Measurements from ENCODE around the gene VWC2L. TPM values are rescaled to one million over a fixed set of nuclear protein-coding genes. Genes with fewer than 3 reads are reported as not detected.

Gene VWC2L
- total RNA-seq, 2 experiments from 2014 or later = not detected

GRCh38 chr2:214550786-214551185, 139.9 kb downstream of the VWC2L start:
- no peaks in the 10 kb centered on the region for H3K36me3 Mint-ChIP-seq (ENCODE audit: low read depth)
- H3K4me1 Mint-ChIP-seq (ENCODE audit: low read depth) = no peaks in the 10 kb centered on the region
- H3K4me3 Mint-ChIP-seq = no peak overlapping the region
- peaks cover 2% of the 10 kb centered on the region for H3K27me3 Mint-ChIP-seq (ENCODE audit: low read depth)
- CTCF ChIA-PET = no interaction called here
- no peak for DNase-seq
- no peak overlapping the region for H3K27ac Mint-ChIP-seq
- intact Hi-C loops (cut with micrococcal nuclease) = no loop called here
- H3K9me3 Mint-ChIP-seq = no peaks in the 10 kb centered on the region

- H3K27me3 Mint-ChIP-seq (ENCODE audit: low read depth) = peaks cover 7% of the 10 kb centered on the region
- H3K9me3 Mint-ChIP-seq = no peaks in the 10 kb centered on the region
- no peaks in the 10 kb centered on the region for H3K36me3 Mint-ChIP-seq (ENCODE audit: low read depth)
- CTCF ChIA-PET = interaction anchor here (0.5 kb wide), 1 partner anchor 249 kb away, joined by 3 read pairs; no protein-coding TSS in a partner anchor
- no peak overlapping the region for H3K27ac Mint-ChIP-seq
- no peaks in the 10 kb centered on the region for H3K4me1 Mint-ChIP-seq (ENCODE audit: low read depth)
- DNase-seq = no peak
- intact Hi-C loops (cut with micrococcal nuclease) = no loop called here
- H3K4me3 Mint-ChIP-seq = no peak overlapping the region
Measured at GRCh38 chr2:214557884-214558283, 147.0 kb downstream of the VWC2L start.

DNA sequence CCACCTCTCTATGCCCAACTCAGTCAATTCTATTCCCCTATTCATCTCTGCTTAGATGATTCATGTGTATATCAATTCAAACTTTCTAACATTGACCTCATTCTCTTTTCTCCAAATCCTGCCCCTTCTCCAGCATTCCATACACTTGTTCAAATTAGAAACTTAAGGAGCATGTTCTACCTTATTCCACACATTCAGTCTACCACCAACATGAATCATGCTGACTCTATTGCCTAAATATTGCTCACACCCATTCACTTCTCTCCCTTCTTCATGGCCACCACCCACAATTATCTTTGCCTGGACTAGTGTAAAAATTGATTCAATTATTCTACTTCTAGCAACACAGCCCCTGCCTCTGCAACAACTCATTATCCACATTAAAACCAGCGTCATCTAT, 147.5 kb downstream of the VWC2L start:
- Mint-ChIP-seq H3K9me3 (no peaks in the 10 kb centered on the region), H3K36me3 (ENCODE audit: low read depth) (no peaks in the 10 kb centered on the region), H3K4me1 (ENCODE audit: low read depth) (no peaks in the 10 kb centered on the region), H3K4me3 (no peak overlapping the region), H3K27ac (no peak overlapping the region), H3K27me3 (ENCODE audit: low read depth) (peaks cover 7% of the 10 kb centered on the region)
- DNase-seq = no peak
- CTCF ChIA-PET = interaction anchor here (0.5 kb wide), 1 partner anchor 248 kb away, joined by 3 read pairs; no protein-coding TSS in a partner anchor
- intact Hi-C loops (cut with micrococcal nuclease) = no loop called here

DNA sequence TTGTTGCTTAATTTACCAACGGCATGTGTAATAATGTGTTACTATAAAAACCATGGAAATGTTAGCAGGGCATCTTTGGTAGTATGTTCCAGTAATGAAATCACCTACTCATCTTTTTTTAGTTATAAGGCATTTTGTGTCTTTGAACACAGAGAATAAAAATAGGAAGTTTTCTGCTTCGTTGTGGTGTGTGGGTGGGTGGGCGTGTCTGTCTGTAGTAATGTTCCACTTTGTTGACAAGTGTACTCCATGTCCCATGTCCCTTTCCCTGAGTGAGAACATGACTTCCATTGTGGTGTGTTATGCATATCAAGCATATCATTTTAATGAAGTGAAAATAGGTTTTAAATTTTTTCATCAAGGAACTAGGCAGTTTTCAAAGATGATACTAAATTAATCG, 149.3 kb downstream of the VWC2L start:
- H3K27me3 Mint-ChIP-seq (ENCODE audit: low read depth) = peaks cover 5% of the 10 kb centered on the region
- no peak for DNase-seq
- no peak overlapping the region for H3K4me3 Mint-ChIP-seq
- no peaks in the 10 kb centered on the region for H3K9me3 Mint-ChIP-seq
- CTCF ChIA-PET = no interaction called here
- H3K4me1 Mint-ChIP-seq (ENCODE audit: low read depth) = no peaks in the 10 kb centered on the region
- H3K27ac Mint-ChIP-seq = no peak overlapping the region
- intact Hi-C loops (cut with micrococcal nuclease) = no loop called here
- H3K36me3 Mint-ChIP-seq (ENCODE audit: low read depth) = no peaks in the 10 kb centered on the region

GRCh38 chr2:214560618-214561190, 149.8 kb downstream of the VWC2L start:
- Mint-ChIP-seq H3K4me1 (ENCODE audit: low read depth) (no peaks in the 10 kb centered on the region), H3K9me3 (no peaks in the 10 kb centered on the region), H3K36me3 (ENCODE audit: low read depth) (no peaks in the 10 kb centered on the region), H3K27ac (no peak overlapping the region), H3K4me3 (no peak overlapping the region), H3K27me3 (ENCODE audit: low read depth) (peaks cover 5% of the 10 kb centered on the region)
- intact Hi-C loops (cut with micrococcal nuclease) = no loop called here
- CTCF ChIA-PET = interaction anchor here (0.7 kb wide), 1 partner anchor 32 kb away, joined by 4 read pairs; no protein-coding TSS in a partner anchor
- no peak for DNase-seq

GRCh38 chr2:214565246-214565645, 154.4 kb downstream of the VWC2L start:
- Mint-ChIP-seq H3K4me3 (no peak overlapping the region), H3K27ac (no peak overlapping the region), H3K27me3 (ENCODE audit: low read depth) (peaks cover 5% of the 10 kb centered on the region), H3K4me1 (ENCODE audit: low read depth) (no peaks in the 10 kb centered on the region), H3K36me3 (ENCODE audit: low read depth) (no peaks in the 10 kb centered on the region), H3K9me3 (peaks cover 1% of the 10 kb centered on the region)
- CTCF ChIA-PET = no interaction called here
- DNase-seq = no peak
- intact Hi-C loops (cut with micrococcal nuclease) = no loop called here

GRCh38 chr2:214566457-214566856, 155.6 kb downstream of the VWC2L start:
- DNase-seq = no peak
- no peaks in the 10 kb centered on the region for H3K36me3 Mint-ChIP-seq (ENCODE audit: low read depth)
- peaks cover 5% of the 10 kb centered on the region for H3K27me3 Mint-ChIP-seq (ENCODE audit: low read depth)
- H3K9me3 Mint-ChIP-seq = peaks cover 1% of the 10 kb centered on the region
- CTCF ChIA-PET = no interaction called here
- no peak overlapping the region for H3K27ac Mint-ChIP-seq
- intact Hi-C loops (cut with micrococcal nuclease) = no loop called here
- H3K4me3 Mint-ChIP-seq = no peak overlapping the region
- no peaks in the 10 kb centered on the region for H3K4me1 Mint-ChIP-seq (ENCODE audit: low read depth)

DNA sequence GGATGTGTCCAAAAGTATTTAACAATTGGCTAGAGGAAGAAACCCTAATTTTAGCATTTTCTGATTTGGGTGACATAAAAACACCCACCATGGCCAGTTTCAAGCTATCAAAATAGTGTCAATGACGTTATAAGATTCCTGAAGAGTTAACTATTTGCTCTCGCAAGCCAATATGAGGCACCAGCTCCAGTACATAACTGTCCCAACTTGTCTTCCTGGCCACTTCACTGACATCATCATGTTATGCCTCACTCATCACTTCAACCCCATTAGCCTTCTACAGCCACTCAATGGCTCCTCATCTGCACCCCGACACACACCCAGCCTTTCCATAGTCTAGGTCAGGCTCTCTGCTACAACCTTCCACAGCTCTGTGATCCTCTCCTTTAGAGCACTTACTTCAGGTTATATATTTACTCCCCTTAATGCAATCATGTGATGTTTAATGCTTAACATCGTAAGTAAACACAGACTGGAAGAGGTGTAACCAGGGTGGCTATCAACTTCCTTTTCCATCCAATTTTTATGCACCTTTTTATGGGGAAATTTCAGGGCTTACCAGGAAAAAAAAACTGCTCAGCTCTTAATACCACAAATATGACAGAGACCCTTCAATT, 158.7 kb downstream of the VWC2L start:
- H3K4me3 Mint-ChIP-seq = no peak overlapping the region
- no peaks in the 10 kb centered on the region for H3K36me3 Mint-ChIP-seq (ENCODE audit: low read depth)
- H3K9me3 Mint-ChIP-seq = peaks cover 1% of the 10 kb centered on the region
- intact Hi-C loops (cut with micrococcal nuclease) = no loop called here
- H3K4me1 Mint-ChIP-seq (ENCODE audit: low read depth) = peaks cover under 1% of the 10 kb centered on the region
- no peak overlapping the region for H3K27ac Mint-ChIP-seq
- CTCF ChIA-PET = no interaction called here
- H3K27me3 Mint-ChIP-seq (ENCODE audit: low read depth) = no peaks in the 10 kb centered on the region
- no peak for DNase-seq

DNA sequence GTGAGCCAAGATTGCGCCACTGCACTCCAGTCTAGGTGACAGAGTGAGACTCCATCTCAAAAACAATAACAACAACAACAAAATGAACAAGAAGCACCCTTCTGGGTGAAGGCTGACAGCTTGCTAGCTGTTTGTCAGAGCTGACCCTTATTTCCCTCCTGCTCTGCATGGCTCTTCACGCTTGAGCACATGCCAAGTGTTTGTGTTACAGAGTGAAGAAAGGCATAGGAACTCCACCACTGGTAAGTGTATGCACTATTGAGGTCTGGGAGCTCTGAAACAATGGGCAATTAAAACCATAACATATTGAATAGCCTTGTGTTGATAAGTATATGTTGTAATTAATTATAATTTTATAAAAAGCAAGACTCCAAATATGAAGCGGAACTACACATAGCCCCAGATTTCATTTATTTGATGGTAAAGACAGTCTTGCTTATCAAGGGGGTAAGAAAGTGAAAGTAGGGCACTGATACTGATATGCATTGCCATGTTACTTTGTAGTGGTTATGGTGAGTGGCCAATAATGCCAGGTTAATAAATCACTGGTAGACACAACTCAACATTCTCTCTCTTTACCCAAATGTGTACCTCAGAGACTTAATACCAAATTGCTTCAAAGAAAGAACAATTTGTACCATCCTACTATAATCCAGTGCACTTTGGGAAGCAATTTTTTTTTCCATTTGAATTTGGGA, 163.4 kb downstream of the VWC2L start:
- intact Hi-C loops (cut with micrococcal nuclease) = no loop called here
- Mint-ChIP-seq H3K27ac (no peak overlapping the region), H3K27me3 (ENCODE audit: low read depth) (peaks cover 4% of the 10 kb centered on the region), H3K9me3 (no peaks in the 10 kb centered on the region), H3K36me3 (ENCODE audit: low read depth) (no peaks in the 10 kb centered on the region), H3K4me1 (ENCODE audit: low read depth) (peaks cover 2% of the 10 kb centered on the region), H3K4me3 (no peak overlapping the region)
- CTCF ChIA-PET = no interaction called here
- DNase-seq = no peak

GRCh38 chr2:214575030-214575429, 164.2 kb downstream of the VWC2L start:
- no peak for DNase-seq
- intact Hi-C loops (cut with micrococcal nuclease) = no loop called here
- CTCF ChIA-PET = no interaction called here
- Mint-ChIP-seq H3K27ac (no peak overlapping the region), H3K27me3 (ENCODE audit: low read depth) (peaks cover 4% of the 10 kb centered on the region), H3K4me3 (no peak overlapping the region), H3K4me1 (ENCODE audit: low read depth) (peaks cover 2% of the 10 kb centered on the region), H3K9me3 (no peaks in the 10 kb centered on the region), H3K36me3 (ENCODE audit: low read depth) (no peaks in the 10 kb centered on the region)

DNA sequence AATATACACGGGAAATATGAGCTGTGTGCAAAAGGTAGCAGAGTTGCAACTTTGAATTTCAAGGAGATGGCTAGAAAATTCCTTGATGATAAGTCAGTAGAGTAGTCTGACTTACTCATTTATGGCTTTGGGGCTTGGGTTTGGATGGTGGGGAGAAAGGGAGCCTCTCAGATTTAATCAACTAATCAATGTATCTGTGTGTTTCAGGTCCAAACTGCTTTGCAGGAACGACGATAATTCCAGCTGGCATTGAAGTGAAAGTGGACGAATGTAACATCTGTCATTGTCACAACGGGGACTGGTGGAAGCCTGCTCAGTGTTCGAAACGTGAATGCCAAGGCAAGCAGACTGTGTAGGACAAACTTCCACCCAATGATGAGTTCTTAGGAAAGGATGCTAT, 164.6 kb downstream of the VWC2L start:
- Mint-ChIP-seq H3K4me1 (ENCODE audit: low read depth) (peaks cover 2% of the 10 kb centered on the region), H3K27ac (no peak overlapping the region), H3K36me3 (ENCODE audit: low read depth) (no peaks in the 10 kb centered on the region), H3K27me3 (ENCODE audit: low read depth) (peaks cover 4% of the 10 kb centered on the region), H3K4me3 (no peak overlapping the region), H3K9me3 (no peaks in the 10 kb centered on the region)
- DNase-seq = no peak
- intact Hi-C loops (cut with micrococcal nuclease) = no loop called here
- CTCF ChIA-PET = interaction anchor here (0.9 kb wide), 1 partner anchor 255 kb away, joined by 3 read pairs; no protein-coding TSS in a partner anchor

GRCh38 chr2:214577769-214578168, 166.9 kb downstream of the VWC2L start:
- DNase-seq = no peak
- CTCF ChIA-PET = interaction anchor here (0.6 kb wide), 1 partner anchor 504 kb away, joined by 3 read pairs; no protein-coding TSS in a partner anchor

GRCh38 chr2:214578442-214578841, 167.6 kb downstream of the VWC2L start:
- H3K36me3 Mint-ChIP-seq (ENCODE audit: low read depth) = no peaks in the 10 kb centered on the region
- H3K27ac Mint-ChIP-seq = no peak overlapping the region
- no peaks in the 10 kb centered on the region for H3K9me3 Mint-ChIP-seq
- H3K4me1 Mint-ChIP-seq (ENCODE audit: low read depth) = peaks cover 2% of the 10 kb centered on the region
- peaks cover 4% of the 10 kb centered on the region for H3K27me3 Mint-ChIP-seq (ENCODE audit: low read depth)
- intact Hi-C loops (cut with micrococcal nuclease) = no loop called here
- CTCF ChIA-PET = no interaction called here
- no peak overlapping the region for H3K4me3 Mint-ChIP-seq
- no peak for DNase-seq

More at GRCh38 chr2:214577769-214578168, 166.9 kb downstream of the VWC2L start:
- H3K36me3 Mint-ChIP-seq (ENCODE audit: low read depth) = no peaks in the 10 kb centered on the region
- peaks cover 2% of the 10 kb centered on the region for H3K4me1 Mint-ChIP-seq (ENCODE audit: low read depth)
- no peak overlapping the region for H3K27ac Mint-ChIP-seq
- H3K9me3 Mint-ChIP-seq = no peaks in the 10 kb centered on the region
- no peak overlapping the region for H3K4me3 Mint-ChIP-seq
- H3K27me3 Mint-ChIP-seq (ENCODE audit: low read depth) = peaks cover 4% of the 10 kb centered on the region
- intact Hi-C loops (cut with micrococcal nuclease) = no loop called here
